ENCODE data around the gene DNAH1.
A peak's percentile ranks its signal among the peaks of the same experiment; 100 is the strongest.

Gene DNAH1

GRCh38 chr3:52291508-52292181 lies 24.5 kb upstream of the DNAH1 start:
- DNase-seq = peak; percentile 50

GRCh38 chr3:52292247-52293065 lies 23.7 kb upstream of the DNAH1 start:
- no peak for DNase-seq

DNA sequence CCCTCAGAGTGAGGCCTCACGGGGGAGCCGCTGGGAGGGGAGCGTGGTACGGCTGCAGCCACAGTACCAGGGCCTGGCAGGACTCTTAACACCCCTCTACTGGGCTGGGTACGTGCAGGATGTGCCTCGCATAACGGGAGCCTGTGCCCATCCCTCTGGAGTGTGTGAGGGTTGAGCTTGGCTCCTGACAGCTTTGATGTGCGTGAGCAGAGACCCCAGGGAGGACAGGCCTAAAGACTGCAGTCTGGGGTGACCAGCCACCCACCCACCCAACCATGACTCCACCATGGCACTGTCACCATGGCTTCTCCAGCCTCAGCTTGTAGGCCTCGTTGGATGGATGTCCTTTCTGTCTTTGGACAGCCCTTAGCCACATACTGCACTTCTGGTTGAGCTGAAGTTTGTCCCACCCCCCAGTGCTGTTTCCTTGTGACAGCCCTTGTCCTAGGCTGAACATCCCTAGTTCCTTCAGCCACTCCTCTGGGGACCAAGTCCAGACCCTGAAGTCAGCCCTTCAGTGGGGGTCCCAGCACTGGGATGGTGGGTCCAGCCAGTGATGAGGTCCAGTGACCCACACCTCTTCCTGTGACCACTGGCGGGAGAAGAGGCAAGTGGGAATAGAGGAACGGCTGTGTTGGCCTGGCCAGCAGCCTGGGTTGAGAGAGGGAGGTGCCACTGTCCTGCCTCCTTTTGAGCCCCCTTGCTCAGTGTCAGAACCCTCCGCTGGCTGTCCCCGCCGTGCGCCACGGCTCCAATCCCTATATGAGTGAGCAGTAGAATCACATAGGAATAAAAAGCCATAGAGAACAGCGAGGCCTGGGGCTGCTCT lies 22.4 kb upstream of the DNAH1 start:
- DNase-seq = no peak

DNA sequence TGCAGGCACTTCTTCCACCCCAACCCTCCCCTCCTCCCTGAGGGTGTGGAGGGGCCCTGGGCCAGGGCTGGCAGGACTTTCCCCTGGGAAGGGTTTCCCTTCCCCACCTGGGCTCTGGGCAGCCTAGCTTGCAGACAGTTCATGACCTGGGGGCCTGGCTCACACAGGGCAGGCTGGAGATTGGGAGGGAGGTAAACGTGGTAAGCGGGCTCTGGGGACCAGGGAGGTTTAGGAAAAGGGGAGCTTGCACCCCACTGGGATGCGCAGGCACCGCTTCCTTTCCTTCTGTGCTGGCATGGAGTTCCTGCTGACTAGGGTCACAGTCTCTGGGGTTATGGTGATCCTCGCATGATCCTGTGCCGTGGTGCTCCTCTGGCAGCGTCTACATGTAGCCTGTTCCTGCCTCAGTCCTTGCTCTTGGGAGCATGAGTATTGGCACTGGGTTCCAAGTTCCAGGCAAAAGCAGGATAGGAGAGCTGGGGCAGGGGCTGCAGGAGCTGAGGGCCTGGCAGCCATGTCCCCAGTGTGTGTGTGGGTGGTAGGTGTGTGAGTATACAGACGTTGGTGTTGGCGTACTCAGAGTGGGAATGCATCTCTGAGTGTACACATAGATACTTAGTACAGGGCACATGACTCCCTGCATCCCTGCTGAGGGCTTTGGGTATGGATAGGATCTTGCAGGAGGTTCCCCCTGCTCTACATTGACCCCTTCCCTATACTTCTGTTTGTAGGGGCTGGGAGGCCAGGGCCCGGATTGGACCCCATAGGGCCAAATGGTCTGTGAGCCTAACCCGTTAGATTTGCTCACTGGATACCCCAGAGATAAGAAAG lies 21.6 kb upstream of the DNAH1 start:
- no peak for DNase-seq

GRCh38 chr3:52295671-52296208 lies 20.4 kb upstream of the DNAH1 start:
- DNase-seq = no peak

- no peak for DNase-seq
Observed at GRCh38 chr3:52297242-52298148, 18.6 kb upstream of the DNAH1 start.

GRCh38 chr3:52298149-52299098 lies 17.7 kb upstream of the DNAH1 start:
- DNase-seq = no peak

DNA sequence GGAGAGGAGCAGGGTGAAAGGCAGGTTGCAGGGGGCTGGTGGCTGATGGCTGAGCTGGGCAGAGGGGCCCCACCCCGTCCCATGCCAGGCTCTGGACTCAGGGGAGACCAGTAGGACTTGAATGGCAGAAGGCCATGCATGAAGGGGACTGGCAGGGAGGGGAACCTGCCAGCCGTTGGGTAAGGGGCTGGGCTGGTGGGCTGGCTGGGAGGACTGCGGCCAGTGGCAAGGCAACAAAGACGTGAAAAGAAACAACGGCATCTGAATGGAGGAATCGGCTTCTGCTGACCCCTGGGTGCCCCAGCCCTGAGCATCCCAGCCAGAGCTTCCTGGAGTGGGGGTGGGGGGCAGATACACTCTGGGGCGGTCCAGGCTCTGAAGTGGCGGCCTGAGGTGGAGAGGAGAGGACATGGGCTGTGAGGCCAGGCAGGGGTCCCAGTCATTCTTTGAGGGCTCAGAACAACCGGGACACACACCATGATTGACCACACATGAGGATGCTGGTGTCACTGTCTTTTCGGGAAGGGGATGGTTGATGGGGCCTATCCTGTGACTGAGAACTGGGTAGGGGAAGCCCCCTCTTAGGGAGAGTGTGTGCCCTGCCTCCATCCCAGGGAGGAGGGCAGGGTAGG lies 16.8 kb upstream of the DNAH1 start:
- no peak for DNase-seq

- DNase-seq = peak; percentile 22
Observed at GRCh38 chr3:52299879-52300611, 16.1 kb upstream of the DNAH1 start.

GRCh38 chr3:52302426-52303145 lies 13.5 kb upstream of the DNAH1 start:
- no peak for DNase-seq

- no peak for DNase-seq
Observed at GRCh38 chr3:52303811-52304210, 12.3 kb upstream of the DNAH1 start.

GRCh38 chr3:52305926-52306325 lies 10.2 kb upstream of the DNAH1 start:
- no peak for DNase-seq

DNA sequence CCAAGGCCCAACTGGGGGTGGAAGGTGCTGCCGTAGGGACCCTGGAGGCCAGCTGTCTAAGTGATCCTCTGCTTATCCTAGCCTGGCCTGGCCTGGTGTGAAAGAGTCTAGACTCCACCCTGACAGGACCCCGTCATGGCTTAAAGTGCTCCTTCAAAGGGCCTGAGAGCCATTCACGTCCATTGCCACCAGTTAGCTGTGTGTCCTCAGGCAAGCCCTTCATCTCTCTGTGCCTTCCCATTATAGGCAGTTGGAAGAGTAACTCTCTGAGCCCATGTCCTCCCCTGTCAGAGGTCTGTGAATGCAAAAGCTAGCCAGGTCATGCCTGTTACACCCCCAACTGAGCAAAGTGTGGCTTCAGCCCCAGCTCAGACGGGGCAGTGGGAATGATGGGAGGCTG lies 9.1 kb upstream of the DNAH1 start:
- DNase-seq = no peak

- DNase-seq = no peak
Observed at GRCh38 chr3:52308308-52308707, 7.8 kb upstream of the DNAH1 start.

GRCh38 chr3:52310861-52311575 lies 5.1 kb upstream of the DNAH1 start:
- DNase-seq = peak; percentile 67

DNA sequence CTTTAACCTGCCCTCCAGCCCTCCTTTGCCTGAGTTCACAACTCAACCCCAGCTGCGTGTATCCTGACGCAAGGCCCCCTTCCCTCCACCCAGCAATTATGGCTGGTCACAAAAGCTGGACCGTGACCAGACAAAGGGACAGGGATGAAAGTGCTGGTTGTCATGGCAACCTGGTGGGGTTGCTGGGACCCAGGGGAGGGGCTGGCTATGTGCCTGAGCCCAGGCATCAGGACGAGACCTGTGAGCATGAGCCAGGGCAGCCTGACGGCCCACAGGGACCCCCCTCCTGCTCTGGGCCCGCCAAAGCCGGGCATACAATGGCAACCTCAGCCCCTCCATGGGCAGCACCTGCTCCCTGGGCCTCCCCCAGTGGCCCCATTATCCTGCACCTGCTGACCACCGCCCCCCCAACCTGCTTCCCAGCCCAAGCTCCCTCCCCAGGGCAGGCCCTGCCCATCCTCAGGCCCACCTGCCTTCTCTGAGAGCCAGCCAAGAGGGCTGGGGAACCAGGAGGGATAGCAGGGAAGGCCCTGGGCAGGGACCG lies 4.5 kb upstream of the DNAH1 start:
- DNase-seq = no peak

DNA sequence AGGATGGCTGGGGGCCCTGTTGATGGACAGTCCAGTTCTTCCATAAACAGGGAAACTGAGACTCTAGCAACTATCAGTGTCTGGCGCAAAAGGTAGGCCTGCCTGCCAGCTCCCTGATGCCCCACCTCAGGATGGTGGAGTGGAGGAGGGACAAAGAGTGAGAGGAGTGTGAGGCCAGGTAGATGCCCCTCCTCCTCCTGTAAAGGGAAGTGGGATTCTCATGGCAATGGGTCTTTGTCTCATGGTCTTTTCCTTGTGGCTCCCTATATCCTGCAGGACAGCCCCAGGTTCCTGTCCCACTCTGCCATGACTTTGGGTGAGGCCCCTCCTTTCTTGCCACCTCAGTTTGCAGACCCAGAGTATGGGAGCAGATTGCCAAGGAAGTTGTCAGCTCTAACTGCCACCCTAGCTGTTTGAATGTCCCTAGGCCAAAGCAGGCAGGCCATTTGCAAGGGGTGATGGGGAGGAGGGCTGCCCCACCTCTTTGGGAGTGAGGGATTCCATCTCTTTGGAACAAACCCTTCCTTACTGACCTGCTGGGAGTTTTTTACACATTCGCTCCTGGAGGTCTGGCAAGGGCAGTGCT lies 2.8 kb upstream of the DNAH1 start:
- no peak for DNase-seq

All from CD4-positive, alpha-beta T cell treated with Interferon gamma for 1 hour (primary cell).